Testis (tissue), 2 donors: ENCODE data around the gene DUSP7.
"Not testable (repeated sequence)": the region's sequence is repeated elsewhere in the genome, so short reads cannot be mapped to it uniquely, and the experiment has no call there.

Source experiments
- CTCF ChIP-seq, 3 experiments: fragments of 450-650 bp in 2 of 3; fragments of 200-600 bp in 1 of 3; sonication (generic) in 1 of 3; IDR thresholded peaks; one replicate each; pipeline ENCODE4 v1.5.1; 2016 to 2019; ENCODE audit warnings: antibody characterized with exemption in 3 of 3, mild to moderate bottlenecking in 2 of 3, moderate library complexity in 1 of 3
- POLR2A ChIP-seq: fragments of 450-650 bp; IDR thresholded peaks from one replicate; pipeline ENCODE4 v1.6.1; 2017; ENCODE audit warnings: antibody characterized with exemption, mild to moderate bottlenecking, moderate library complexity

- TF ChIP-seq CTCF (IDR thresholded peaks at IDR 0.05); POLR2A: not testable (repeated sequence)
Measured at GRCh38 chr3:52043039-52043438, 13.3 kb downstream of the DUSP7 start.
